D721Med (cell line): ENCODE results near the gene SEL1L3.
A peak's percentile ranks its signal among the peaks of the same experiment; 100 is the strongest.
"Not testable (repeated sequence)": the region's sequence is repeated elsewhere in the genome, so short reads cannot be mapped to it uniquely, and the experiment has no call there.

Experiments used
- DNase-seq: peaks from one replicate; pipeline ENCODE4 v3.0.0; 2011; ENCODE audit warnings: low spot score; ENCODE audit not compliant: insufficient read length
- FAIRE-seq: peaks from 2 replicates; lab custom pipeline; 2011; peaks lifted over from hg19 to GRCh38; lab: Jason Lieb, UNC
- TF ChIP-seq, protein P1 (sequence below): IDR thresholded peaks from 2 replicates; pipeline ENCODE4 v1.5.1; 2012; ENCODE audit warnings: mild to moderate bottlenecking, control low read depth; ENCODE audit not compliant: insufficient read depth; ENCODE audit errors: missing control alignments

The SEL1L3 gene

GRCh38 chr4:25862411-25863346 is at the start of gene SEL1L3:
Gene SEL1L3 (minus strand): TSS chr4:25862988. CDS start chr4:25862836, 152 bp downstream.
- TF ChIP-seq, protein P1, sequence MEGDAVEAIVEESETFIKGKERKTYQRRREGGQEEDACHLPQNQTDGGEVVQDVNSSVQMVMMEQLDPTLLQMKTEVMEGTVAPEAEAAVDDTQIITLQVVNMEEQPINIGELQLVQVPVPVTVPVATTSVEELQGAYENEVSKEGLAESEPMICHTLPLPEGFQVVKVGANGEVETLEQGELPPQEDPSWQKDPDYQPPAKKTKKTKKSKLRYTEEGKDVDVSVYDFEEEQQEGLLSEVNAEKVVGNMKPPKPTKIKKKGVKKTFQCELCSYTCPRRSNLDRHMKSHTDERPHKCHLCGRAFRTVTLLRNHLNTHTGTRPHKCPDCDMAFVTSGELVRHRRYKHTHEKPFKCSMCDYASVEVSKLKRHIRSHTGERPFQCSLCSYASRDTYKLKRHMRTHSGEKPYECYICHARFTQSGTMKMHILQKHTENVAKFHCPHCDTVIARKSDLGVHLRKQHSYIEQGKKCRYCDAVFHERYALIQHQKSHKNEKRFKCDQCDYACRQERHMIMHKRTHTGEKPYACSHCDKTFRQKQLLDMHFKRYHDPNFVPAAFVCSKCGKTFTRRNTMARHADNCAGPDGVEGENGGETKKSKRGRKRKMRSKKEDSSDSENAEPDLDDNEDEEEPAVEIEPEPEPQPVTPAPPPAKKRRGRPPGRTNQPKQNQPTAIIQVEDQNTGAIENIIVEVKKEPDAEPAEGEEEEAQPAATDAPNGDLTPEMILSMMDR = no peak
- no peak for FAIRE-seq
- DNase-seq = peak; percentile 60

GRCh38 chr4:25911356-25911755 is 48.6 kb upstream of the SEL1L3 start:
- TF ChIP-seq, protein P1 = no peak
- no peak for FAIRE-seq

DNA sequence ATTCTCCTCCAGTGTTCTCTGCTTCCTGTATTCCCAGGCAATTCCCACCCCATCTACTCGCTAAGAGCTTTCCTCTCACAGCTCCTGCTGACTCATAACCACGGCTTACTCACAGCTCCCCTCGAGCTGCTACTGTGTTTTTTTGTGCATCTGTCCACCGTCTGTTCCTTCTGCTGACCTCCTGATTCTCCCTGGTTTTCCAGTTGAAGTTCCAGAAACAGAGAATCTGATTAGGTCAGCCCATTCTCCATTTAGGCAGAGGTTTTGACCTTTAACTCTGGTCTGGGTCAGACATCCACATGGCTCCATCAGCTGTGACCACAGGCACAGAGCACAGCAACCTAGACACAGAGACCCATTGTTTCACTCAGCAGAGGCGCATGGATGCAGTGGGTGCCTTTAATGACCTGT is 45.7 kb upstream of the SEL1L3 start:
- DNase-seq = no peak
- no peak for FAIRE-seq
- TF ChIP-seq, protein P1 = no peak

More at GRCh38 chr4:25911356-25911755, 48.6 kb upstream of the SEL1L3 start:
- DNase-seq = no peak

GRCh38 chr4:25906113-25906512 is 43.3 kb upstream of the SEL1L3 start:
- not testable (repeated sequence) for FAIRE-seq, DNase-seq

DNA sequence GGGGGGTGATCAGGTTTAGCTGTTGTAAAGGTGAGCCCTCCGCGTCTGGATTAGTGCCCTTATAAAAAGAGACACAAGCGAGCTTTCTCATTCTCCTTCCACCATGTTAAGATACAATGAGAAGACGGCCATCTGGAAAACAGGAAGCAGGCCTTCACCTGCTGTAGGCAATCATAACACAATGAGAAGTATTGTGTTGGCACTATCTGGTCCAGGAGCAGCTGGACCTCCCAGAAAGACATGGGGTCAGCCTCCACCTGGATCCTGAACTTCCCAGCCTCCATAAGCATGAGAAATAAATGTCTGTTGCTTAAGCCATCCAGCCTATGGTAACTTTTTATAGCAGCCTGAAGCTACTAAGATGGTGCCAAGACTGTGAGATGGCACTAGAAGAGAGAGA is 42.6 kb upstream of the SEL1L3 start:
- TF ChIP-seq, protein P1 = no peak
- FAIRE-seq (no peak), DNase-seq (no peak)

- no peak for DNase-seq
- FAIRE-seq = no peak
- TF ChIP-seq, protein P1 = no peak
Observed at GRCh38 chr4:25904748-25905082, 41.9 kb upstream of the SEL1L3 start.

DNA sequence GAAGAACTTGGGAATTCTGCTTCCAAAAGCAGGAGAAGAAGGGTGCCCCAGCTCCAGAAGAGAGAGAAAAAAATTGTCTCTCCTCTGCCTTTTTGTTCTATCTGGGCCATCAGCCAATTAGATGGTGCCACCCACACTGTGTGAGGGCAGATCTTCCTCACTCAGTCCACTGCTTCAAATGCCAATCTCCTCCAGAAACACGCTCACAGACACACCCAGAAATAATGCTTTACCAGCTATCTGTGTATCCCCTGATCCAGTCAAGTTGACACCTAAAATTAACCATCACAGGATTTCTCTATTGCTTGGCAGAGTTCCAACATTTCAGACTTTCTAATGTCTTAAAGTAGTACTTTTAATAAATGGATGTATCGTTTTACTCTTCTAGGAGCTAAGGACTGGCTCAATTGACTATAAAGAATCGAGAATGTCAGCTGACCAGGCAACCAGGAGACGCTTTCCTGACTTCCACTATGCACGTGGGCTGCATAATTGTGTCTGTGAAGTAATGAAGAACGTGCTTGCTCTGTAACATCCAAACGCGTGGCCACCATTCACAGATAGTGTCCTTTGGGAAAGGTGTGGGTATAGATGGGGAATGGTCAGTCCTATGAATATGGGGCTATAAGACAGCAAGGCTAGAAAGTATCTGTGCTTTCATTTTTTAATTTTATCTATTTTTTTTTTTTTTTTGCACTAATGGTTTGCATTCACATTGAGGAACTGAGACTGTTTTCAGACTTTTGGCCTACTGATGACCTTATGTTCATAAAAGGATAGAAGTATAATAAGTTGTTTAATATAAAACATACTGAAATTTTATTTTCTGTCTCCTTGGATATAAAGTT is 41.3 kb upstream of the SEL1L3 start:
- no peak for DNase-seq
- no peak for FAIRE-seq
- TF ChIP-seq, protein P1 = no peak
